CD14-positive monocyte (primary cell): ENCODE data around the gene MUC5B. TPM values are rescaled to one million over a fixed set of nuclear protein-coding genes. Genes with fewer than 3 reads are reported as not detected.

ENCODE experiments used
- DNase-seq, 3 donors: peaks; one replicate each; pipeline ENCODE4 v3.0.0-alpha.2; 2011 to 2022
- H2AFZ ChIP-seq: 2 replicates; pipeline ENCODE4 v1.6.0; 2012; ENCODE audit warnings: mild to moderate bottlenecking, low read depth, low read length, inconsistent platforms; ENCODE audit not compliant: insufficient read depth, poor library complexity, severe bottlenecking
- H3K27ac ChIP-seq, 2 donors: 1 replicate in 1 of 2; 2 replicates in 1 of 2; pipeline ENCODE4 v1.5.1; 2012 to 2013; ENCODE audit warnings: low read length in 2 of 2, control low read depth in 1 of 2, inconsistent platforms in 1 of 2, low read depth in 1 of 2, mild to moderate bottlenecking in 1 of 2
- H3K27me3 ChIP-seq, 2 donors: one replicate each; pipeline versions ENCODE4 v1.6.0 to v1.6.1; 2011 to 2013; ENCODE audit warnings: low read length in 2 of 2; ENCODE audit not compliant: control insufficient read depth in 2 of 2, insufficient read depth in 2 of 2
- H3K36me3 ChIP-seq, 2 donors: replicated peaks in 1 of 2; 1 replicate in 1 of 2; 2 replicates in 1 of 2; pipeline versions ENCODE4 v1.5.1 to v1.6.1; 2012 to 2013; ENCODE audit warnings: low read length in 2 of 2, control low read depth in 1 of 2, inconsistent platforms in 1 of 2, mild to moderate bottlenecking in 1 of 2; ENCODE audit not compliant: insufficient read depth in 2 of 2, control insufficient read depth in 1 of 2
- H3K4me1 ChIP-seq, 2 donors: 1 replicate in 1 of 2; 2 replicates in 1 of 2; pipeline versions ENCODE4 v1.5.1 to v1.6.1; 2012 to 2013; ENCODE audit warnings: low read length in 2 of 2, control low read depth in 1 of 2, inconsistent platforms in 1 of 2, mild to moderate bottlenecking in 1 of 2, moderate library complexity in 1 of 2; ENCODE audit not compliant: insufficient read depth in 2 of 2, control insufficient read depth in 1 of 2
- H3K4me2 ChIP-seq: replicated peaks from 2 replicates; pipeline ENCODE3; 2012; ENCODE audit warnings: low read length, moderate library complexity, mild to moderate bottlenecking; ENCODE audit not compliant: poor library complexity, severe bottlenecking; ENCODE audit errors: extremely low read depth
- H3K4me3 ChIP-seq, 3 experiments: fragments of 200-600 bp in 1 of 3; sonication (generic) in 1 of 3; replicated peaks in 1 of 3; 1 replicate in 2 of 3; 2 replicates in 1 of 3; pipeline ENCODE4 v1.5.1; 2011 to 2013; ENCODE audit warnings: low read length in 3 of 3, mild to moderate bottlenecking in 3 of 3, control low read depth in 2 of 3, low read depth in 2 of 3, inconsistent platforms in 1 of 3, moderate library complexity in 1 of 3
- H3K79me2 ChIP-seq: 2 replicates; pipeline ENCODE4 v1.6.0; 2012; ENCODE audit warnings: mild to moderate bottlenecking, control low read depth, inconsistent platforms, low read length, moderate library complexity; ENCODE audit not compliant: insufficient read depth
- H3K9ac ChIP-seq: 2 replicates; pipeline ENCODE4 v1.6.0; 2017; ENCODE audit warnings: low read length, mild to moderate bottlenecking; ENCODE audit not compliant: insufficient read depth, poor library complexity, severe bottlenecking
- H3K9me3 ChIP-seq, 2 donors: replicated peaks in 1 of 2; 1 replicate in 1 of 2; 2 replicates in 1 of 2; pipeline versions ENCODE4 v1.5.1 to v1.6.1; 2012 to 2013; ENCODE audit warnings: low read length in 2 of 2, control low read depth in 1 of 2; ENCODE audit not compliant: control insufficient read depth in 1 of 2, insufficient read depth in 1 of 2
- H4K20me1 ChIP-seq: 2 replicates; pipeline ENCODE4 v1.6.0; 2012; ENCODE audit warnings: mild to moderate bottlenecking, low read length, control low read depth, moderate library complexity; ENCODE audit not compliant: insufficient read depth
- H3K27ac Mint-ChIP-seq, 7 donors: one replicate each; pipeline ENCODE4 v1.8.0; 2020; ENCODE audit warnings: mild to moderate bottlenecking in 7 of 7, mixed read lengths in 7 of 7, moderate library complexity in 6 of 7, inconsistent platforms in 2 of 7
- H3K27me3 Mint-ChIP-seq, 3 donors: one replicate each; pipeline ENCODE4 v1.8.0; 2021 to 2022; ENCODE audit warnings: low read depth in 3 of 3, mild to moderate bottlenecking in 3 of 3, mixed read lengths in 3 of 3, moderate library complexity in 3 of 3, inconsistent platforms in 1 of 3
- H3K36me3 Mint-ChIP-seq, 2 donors: one replicate each; pipeline ENCODE4 v1.8.0; 2020; ENCODE audit warnings: mixed read lengths in 2 of 2, inconsistent platforms in 1 of 2, mild to moderate bottlenecking in 1 of 2
- H3K4me1 Mint-ChIP-seq: one replicate; pipeline ENCODE4 v1.8.0; 2020; ENCODE audit warnings: mild to moderate bottlenecking, mixed read lengths
- H3K4me3 Mint-ChIP-seq, 2 donors: one replicate each; pipeline ENCODE4 v1.8.0; 2020; ENCODE audit warnings: mild to moderate bottlenecking in 2 of 2, mixed read lengths in 2 of 2, moderate library complexity in 1 of 2
- H3K9me3 Mint-ChIP-seq, 7 donors: one replicate each; pipeline ENCODE4 v1.8.0; 2020 to 2022; ENCODE audit warnings: mixed read lengths in 7 of 7, mild to moderate bottlenecking in 6 of 7, moderate library complexity in 6 of 7, inconsistent platforms in 2 of 7
- CTCF ChIP-seq: fragments of 200-600 bp; IDR thresholded peaks from one replicate; pipeline ENCODE4 v1.8.0; 2022; ENCODE audit warnings: antibody characterized with exemption, mild to moderate bottlenecking
- WGBS: methylation state at CpG from one replicate; pipeline ENCODE4 v1.1.5; 2013; ENCODE audit warnings: missing lambda C conversion rate; ENCODE audit not compliant: insufficient coverage; 5-methylcytosine and 5-hydroxymethylcytosine counted together
- intact Hi-C, 2 donors: fragments of 100-400 bp; cut with micrococcal nuclease; formaldehyde crosslinking; loops; one replicate each; pipeline versions ENCODE4 v1.15.0 to v1.15.1; 2023
- polyA plus RNA-seq, 3 donors: library from polyadenylated mRNA; depleted of rRNA in 1 of 3; unstranded in 2 of 3; stranded (reverse) in 1 of 3; fragments of 300-500 nt in 2 of 3; fragments of >200 nt in 1 of 3; fragmentation: Illumina TruSeq in 2 of 3; gene quantifications; 1 replicate in 2 of 3; 2 replicates in 1 of 3; pipeline ENCODE4 v1.2.3, GENCODE V29; 2012 to 2021

Gene MUC5B
- polyA plus RNA-seq, 3 donors: not detected

GRCh38 chr11:1278766-1279673, 56.2 kb downstream of the MUC5B start:
- Histone ChIP-seq H3K4me3 (no peak overlapping the region), H3K79me2 (peaks cover 16% of the 10 kb centered on the region), H2AFZ (no peak overlapping the region), H3K27ac (no peak overlapping the region), H3K4me1 (no peaks in the 10 kb centered on the region), H3K9ac (no peak overlapping the region), H3K4me2 (no peak overlapping the region), H3K9me3 (no peaks in the 10 kb centered on the region), H3K27me3 (no peaks in the 10 kb centered on the region), H4K20me1 (peaks cover 95% of the 10 kb centered on the region), H3K36me3 (peaks cover 87 to 92% of the 10 kb centered on the region in 2 donors)
- intact Hi-C loops: no loop called here
- Mint-ChIP-seq H3K36me3 (peaks cover 69 to 90% of the 10 kb centered on the region in 2 donors), H3K27me3 (peaks cover 0 to 3% (median 0%) of the 10 kb centered on the region in 3 donors), H3K9me3 (peaks cover 0 to 3% (median 0%) of the 10 kb centered on the region in 7 donors), H3K27ac (peak overlapping the region in 1 of 7 donors; percentile 70), H3K4me3 (no peak overlapping the region), H3K4me1 (no peaks in the 10 kb centered on the region)
- WGBS: 95% methylated on average over 28 of the region's 40 CpGs
- no peak for TF ChIP-seq CTCF
- DNase-seq: no peak

- Mint-ChIP-seq H3K4me1 (no peaks in the 10 kb centered on the region), H3K27me3 (peaks cover 0 to 3% (median 0%) of the 10 kb centered on the region in 3 donors), H3K4me3 (no peak overlapping the region), H3K36me3 (peaks cover 72 to 91% of the 10 kb centered on the region in 2 donors), H3K9me3 (peaks cover 0 to 3% (median 0%) of the 10 kb centered on the region in 7 donors), H3K27ac (no peak overlapping the region)
- WGBS: 96% methylated on average over 14 of the region's 14 CpGs
- no peak for TF ChIP-seq CTCF
- H3K27me3 ChIP-seq: no peaks in the 10 kb centered on the region
- H3K9ac ChIP-seq: no peak overlapping the region
- H3K9me3 ChIP-seq: no peaks in the 10 kb centered on the region
- no peaks in the 10 kb centered on the region for H3K4me1 ChIP-seq
- no peak overlapping the region for H3K4me2 ChIP-seq
- intact Hi-C loops: no loop called here
- peaks cover 16% of the 10 kb centered on the region for H3K79me2 ChIP-seq
- DNase-seq: no peak
- no peak overlapping the region for H2AFZ ChIP-seq
- peaks cover 95% of the 10 kb centered on the region for H4K20me1 ChIP-seq
- no peak overlapping the region for H3K27ac ChIP-seq
- H3K4me3 ChIP-seq: no peak overlapping the region
- peaks cover 86 to 94% of the 10 kb centered on the region in 2 donors for H3K36me3 ChIP-seq
Measured at GRCh38 chr11:1279674-1280055, 56.8 kb downstream of the MUC5B start.
